IMR-90 (cell line): ENCODE data around the gene ADRB2. TPM values are rescaled to one million over a fixed set of nuclear protein-coding genes. Genes with fewer than 3 reads are reported as not detected.
A peak's percentile ranks its signal among the peaks of the same experiment; 100 is the strongest.

Source experiments
- ATAC-seq: fragments of 200-7000 bp; cut with Tn5 transposase; 2 replicates; pipeline ENCODE4 v1.9.1; 2020; ENCODE audit warnings: low read depth, mild to moderate bottlenecking, moderate library complexity
- BruUV-seq: library from RNA; stranded (reverse); fragments of 400-500 nt; replicated peaks from 2 replicates; lab custom pipeline; 2021; lab: Mats Ljungman, UMichigan
- CTCF ChIA-PET: fragments of 300-600 bp; formaldehyde crosslinking; extraction: SDS; loops from one replicate; lab custom pipeline; 2021; ENCODE audit warnings: antibody characterized with exemption; lab: Yijun Ruan, JAX
- POLR2A ChIA-PET: fragments of 300-600 bp; sonication (Branson Sonifier 250); formaldehyde crosslinking; loops from one replicate; lab custom pipeline; 2022; ENCODE audit warnings: antibody characterized with exemption; ENCODE audit not compliant: unreplicated experiment; lab: Charles Lee
- DNase-seq: peaks from one replicate; pipeline ENCODE4 v3.0.0; 2013
- H2AFZ ChIP-seq: replicated peaks from 2 replicates; pipeline ENCODE3; 2013; ENCODE audit warnings: low read length, mild to moderate bottlenecking; ENCODE audit not compliant: poor library complexity
- H2AK5ac ChIP-seq: 2 replicates; pipeline ENCODE4 v1.6.1; 2013; ENCODE audit warnings: low read depth, low read length, inconsistent platforms
- H2AK9ac ChIP-seq: replicated peaks from 2 replicates; pipeline ENCODE3; 2013; ENCODE audit warnings: mild to moderate bottlenecking, low read depth, low read length, moderate library complexity; ENCODE audit not compliant: poor library complexity
- H2BK120ac ChIP-seq: 2 replicates; pipeline ENCODE4 v1.6.1; 2013; ENCODE audit warnings: low read depth, low read length, inconsistent platforms
- H2BK15ac ChIP-seq: 3 replicates; pipeline ENCODE4 v1.6.1; 2013; ENCODE audit warnings: low read depth, low read length, inconsistent platforms
- H2BK20ac ChIP-seq: 2 replicates; pipeline ENCODE4 v1.6.1; 2013; ENCODE audit warnings: low read depth, mild to moderate bottlenecking, inconsistent platforms, low read length, moderate library complexity
- H2BK5ac ChIP-seq: 2 replicates; pipeline ENCODE4 v1.6.1; 2013; ENCODE audit warnings: mild to moderate bottlenecking, low read depth, low read length, inconsistent platforms; ENCODE audit not compliant: poor library complexity, severe bottlenecking
- H3K14ac ChIP-seq: replicated peaks from 2 replicates; pipeline ENCODE4 v1.6.1; 2013; ENCODE audit warnings: low read depth, low read length, inconsistent platforms
- H3K18ac ChIP-seq: 2 replicates; pipeline ENCODE4 v1.6.1; 2013; ENCODE audit warnings: low read depth, low read length, control low read depth
- H3K23ac ChIP-seq: 2 replicates; pipeline ENCODE4 v1.6.1; 2013; ENCODE audit warnings: low read depth, low read length, inconsistent platforms
- H3K27ac ChIP-seq: 2 replicates; pipeline ENCODE4 v1.5.1; 2013; ENCODE audit warnings: mild to moderate bottlenecking, control low read depth, low read length; ENCODE audit not compliant: insufficient read depth
- H3K27me3 ChIP-seq: 2 replicates; pipeline ENCODE4 v1.6.1; 2013; ENCODE audit warnings: low read length; ENCODE audit not compliant: control insufficient read depth, insufficient read depth
- H3K36me3 ChIP-seq: 2 replicates; pipeline ENCODE4 v1.6.1; 2013; ENCODE audit warnings: low read length, mixed read lengths; ENCODE audit not compliant: control insufficient read depth, insufficient read depth
- H3K4ac ChIP-seq: 2 replicates; pipeline ENCODE4 v1.6.1; 2013; ENCODE audit warnings: low read depth, low read length, inconsistent platforms
- H3K4me1 ChIP-seq: 2 replicates; pipeline ENCODE4 v1.6.1; 2013; ENCODE audit warnings: low read length, mixed read lengths; ENCODE audit not compliant: control insufficient read depth, insufficient read depth
- H3K4me2 ChIP-seq: 2 replicates; pipeline ENCODE4 v1.6.1; 2013; ENCODE audit warnings: low read depth, mild to moderate bottlenecking, control low read depth, low read length, moderate library complexity
- H3K4me3 ChIP-seq: 2 replicates; pipeline ENCODE4 v1.5.1; 2013; ENCODE audit warnings: low read depth, mild to moderate bottlenecking, control low read depth, low read length, moderate library complexity; ENCODE audit not compliant: insufficient read depth
- H3K56ac ChIP-seq: 2 replicates; pipeline ENCODE4 v1.6.1; 2013; ENCODE audit warnings: low read length, inconsistent platforms; ENCODE audit not compliant: insufficient read depth; ENCODE audit errors: extremely low read depth
- H3K79me1 ChIP-seq, 2 experiments: 2 replicates each; pipeline ENCODE4 v1.6.1; 2013; ENCODE audit warnings: low read length in 2 of 2, inconsistent platforms in 1 of 2, low read depth in 1 of 2
- H3K9ac ChIP-seq: 2 replicates; pipeline ENCODE4 v1.6.1; 2013; ENCODE audit warnings: low read depth, low read length, control low read depth
- H3K9me1 ChIP-seq: 2 replicates; pipeline ENCODE4 v1.6.1; 2013; ENCODE audit warnings: low read length, inconsistent platforms; ENCODE audit not compliant: insufficient read depth
- H3K9me3 ChIP-seq: 2 replicates; pipeline ENCODE4 v1.6.1; 2013; ENCODE audit warnings: low read length; ENCODE audit not compliant: control insufficient read depth, insufficient read depth
- H4K20me1 ChIP-seq: 2 replicates; pipeline ENCODE4 v1.6.1; 2013; ENCODE audit warnings: low read length, inconsistent platforms; ENCODE audit not compliant: insufficient read depth
- H4K5ac ChIP-seq: 2 replicates; pipeline ENCODE4 v1.6.1; 2013; ENCODE audit warnings: mild to moderate bottlenecking, low read depth, low read length, control low read depth
- H4K8ac ChIP-seq, 2 experiments: 2 replicates each; pipeline ENCODE4 v1.6.1; 2013; ENCODE audit warnings: low read depth in 2 of 2, low read length in 2 of 2, control low read depth in 1 of 2, inconsistent platforms in 1 of 2
- H4K91ac ChIP-seq: 2 replicates; pipeline ENCODE4 v1.6.1; 2013; ENCODE audit warnings: low read depth, low read length, inconsistent platforms; ENCODE audit not compliant: insufficient read depth
- BHLHE40 ChIP-seq: fragments of 150-350 bp; IDR thresholded peaks from 2 replicates; pipeline ENCODE4 v1.6.1; 2016; ENCODE audit warnings: mild to moderate bottlenecking, low read depth, low read length
- CEBPB ChIP-seq: IDR thresholded peaks from 2 replicates; pipeline ENCODE4 v1.6.1; 2012; ENCODE audit warnings: low read depth, low read length, improper control_type of control experiment
- CHD1 ChIP-seq: IDR thresholded peaks from 2 replicates; pipeline ENCODE4 v1.6.1; 2012; ENCODE audit warnings: low read depth, low read length, improper control_type of control experiment
- CTCF ChIP-seq: conservative IDR thresholded peaks from 2 replicates; pipeline ENCODE4 v1.5.1; 2012; ENCODE audit warnings: mild to moderate bottlenecking, low read depth, low read length, improper control_type of control experiment
- FOS ChIP-seq: fragments of 150-350 bp; IDR thresholded peaks from 2 replicates; pipeline ENCODE4 v1.6.1; 2016; ENCODE audit warnings: low read depth, low read length
- MAFK ChIP-seq: IDR thresholded peaks from 2 replicates; pipeline ENCODE4 v1.6.1; 2012; ENCODE audit warnings: low read depth, low read length, improper control_type of control experiment
- MAZ ChIP-seq: IDR thresholded peaks from 2 replicates; pipeline ENCODE4 v1.6.1; 2012; ENCODE audit warnings: low read depth, mild to moderate bottlenecking, low read length, improper control_type of control experiment, moderate library complexity, borderline replicate concordance
- NFE2L2 ChIP-seq: fragments of 150-350 bp; IDR thresholded peaks from 2 replicates; pipeline ENCODE4 v1.6.1; 2016; ENCODE audit warnings: low read depth, mild to moderate bottlenecking, low read length
- POLR2A ChIP-seq: IDR thresholded peaks from 2 replicates; pipeline ENCODE4 v1.6.1; 2012; ENCODE audit warnings: mild to moderate bottlenecking, low read depth, low read length
- RAD21 ChIP-seq: IDR thresholded peaks from 2 replicates; pipeline ENCODE4 v1.6.1; 2012; ENCODE audit warnings: low read length, improper control_type of control experiment
- RCOR1 ChIP-seq: IDR thresholded peaks from 2 replicates; pipeline ENCODE4 v1.6.1; 2012; ENCODE audit warnings: mild to moderate bottlenecking, low read length, improper control_type of control experiment; ENCODE audit not compliant: insufficient replicate concordance
- RFX5 ChIP-seq: IDR thresholded peaks from 2 replicates; pipeline ENCODE4 v1.8.0; 2012; ENCODE audit warnings: low read depth, mild to moderate bottlenecking, low read length, moderate library complexity
- SMC3 ChIP-seq: fragments of 150-350 bp; IDR thresholded peaks from 2 replicates; pipeline ENCODE4 v1.6.1; 2016; ENCODE audit warnings: low read depth, mild to moderate bottlenecking, antibody characterized with exemption, low read length, moderate library complexity
- WGBS, 2 experiments: methylation state at CpG; one replicate each; pipeline versions ENCODE4 v1.1.5 to v1.1.7; 2013; ENCODE audit warnings: missing lambda C conversion rate in 2 of 2; ENCODE audit not compliant: insufficient read length in 1 of 2; ENCODE audit errors: extremely low coverage in 2 of 2; 5-methylcytosine and 5-hydroxymethylcytosine counted together
- dilution Hi-C: fragments of 300-500 bp; cut with HindIII; formaldehyde crosslinking; loops from one replicate; pipeline ENCODE4 v1.14.3; 2018; ENCODE audit warnings: low sequenced_read_pairs; ENCODE audit not compliant: unreplicated experiment
- in situ Hi-C: fragments of 300-500 bp; cut with MboI; formaldehyde crosslinking; loops from 3 replicates; pipeline ENCODE4 v1.14.3; 2019; ENCODE audit warnings: low sequenced_read_pairs, inconsistent platforms, mixed read lengths
- intact Hi-C: fragments of 100-400 bp; cut with micrococcal nuclease; formaldehyde crosslinking; loops from 2 replicates; pipeline ENCODE4 v1.10.0; 2022
- polyA plus RNA-seq, 3 experiments: library from polyadenylated mRNA; depleted of rRNA; stranded (reverse); fragments of >200 nt; gene quantifications; 2 replicates each; pipeline ENCODE4 v1.2.3, GENCODE V29; 2012; ENCODE audit warnings: low replicate concordance in 1 of 3
- total RNA-seq: library from RNA; depleted of rRNA; stranded (reverse); fragments of >200 nt; gene quantifications from 2 replicates; pipeline ENCODE4 v1.2.3, GENCODE V29; 2012
- TF ChIP-seq, protein P1 (sequence below): fragments of 150-350 bp; IDR thresholded peaks from 2 replicates; pipeline ENCODE4 v1.6.1; 2017; ENCODE audit warnings: mild to moderate bottlenecking, antibody characterized with exemption, low read length, low read depth

The ADRB2 gene
- total and polyA plus RNA-seq, 2 of the 4 experiments (the other 2 are of a cell fraction): 1.6 to 3.4 TPM

- TF ChIP-seq NFE2L2: no peak
These were observed 17.4 kb upstream of the ADRB2 start (continued) for GRCh38 chr5:148808864-148809642.

DNA sequence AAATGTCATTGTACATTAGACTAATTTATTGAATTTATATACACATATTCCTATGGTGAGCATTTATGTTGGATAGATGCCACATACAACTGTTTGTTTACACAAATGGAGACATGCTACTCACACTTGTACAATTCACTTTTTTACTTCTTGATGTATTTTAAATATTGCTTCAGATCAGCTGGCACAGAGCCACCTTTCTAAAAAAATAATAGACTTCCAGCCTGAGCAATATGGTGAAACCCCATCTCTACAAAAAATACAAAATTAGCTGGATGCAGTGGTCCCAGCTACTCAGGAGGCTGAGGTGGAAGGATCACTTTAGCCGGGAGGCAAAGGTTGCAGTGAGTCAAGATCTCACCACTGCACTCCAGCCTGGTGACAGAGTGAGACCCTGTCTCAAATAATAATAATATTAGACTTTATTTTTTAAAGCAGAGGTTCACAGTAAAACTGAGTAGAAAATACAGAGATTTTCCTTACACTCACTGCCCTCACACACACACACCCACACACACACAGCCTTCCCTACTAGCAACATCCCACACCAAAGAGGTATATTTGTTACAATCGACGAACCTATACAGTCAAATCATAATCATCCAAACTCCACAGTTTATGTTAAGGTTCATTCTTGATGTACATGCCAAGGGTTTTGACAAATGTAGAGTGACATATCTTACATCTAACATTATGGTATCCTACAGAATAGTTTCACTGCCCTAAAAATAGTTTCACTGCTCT, 16.5 kb upstream of the ADRB2 start:
- Histone ChIP-seq H2BK120ac (no peak overlapping the region), H4K5ac (no peak overlapping the region), H3K4me1 (peaks cover 7% of the 10 kb centered on the region), H3K9me1 (peaks cover 7% of the 10 kb centered on the region; the same call in 1 of the 2 replicates), H2BK5ac (no peak overlapping the region), H2BK20ac (no peak overlapping the region), H3K79me1 (no peaks in the 10 kb centered on the region), H3K27me3 (no peaks in the 10 kb centered on the region), H3K4ac (no peak overlapping the region), H2AK5ac (0 out of 2 replicates have a peak overlapping the region, but pooled peaks have one; percentile 1), H4K20me1 (no peaks in the 10 kb centered on the region), H3K18ac (no peak overlapping the region), H3K56ac (no peak overlapping the region), H4K91ac (no peak overlapping the region), H3K9me3 (no peaks in the 10 kb centered on the region), H3K4me3 (no peak overlapping the region), H3K27ac (no peak overlapping the region), H2BK15ac (no peak overlapping the region), H3K9ac (no peak overlapping the region), H2AK9ac (no peak overlapping the region), H3K4me2 (no peak overlapping the region; the same call in 1 of the 2 replicates), H4K8ac (no peak overlapping the region), H3K14ac (no peak overlapping the region), H3K36me3 (no peaks in the 10 kb centered on the region), H3K23ac (no peak overlapping the region), H2AFZ (no peak overlapping the region)
- no peak for TF ChIP-seq FOS
- TF ChIP-seq MAFK: no peak
- TF ChIP-seq SMC3: no peak
- no peak for TF ChIP-seq RFX5
- TF ChIP-seq RCOR1: no peak
- no peak for TF ChIP-seq MAZ
- TF ChIP-seq CHD1: no peak
- TF ChIP-seq, protein P1, sequence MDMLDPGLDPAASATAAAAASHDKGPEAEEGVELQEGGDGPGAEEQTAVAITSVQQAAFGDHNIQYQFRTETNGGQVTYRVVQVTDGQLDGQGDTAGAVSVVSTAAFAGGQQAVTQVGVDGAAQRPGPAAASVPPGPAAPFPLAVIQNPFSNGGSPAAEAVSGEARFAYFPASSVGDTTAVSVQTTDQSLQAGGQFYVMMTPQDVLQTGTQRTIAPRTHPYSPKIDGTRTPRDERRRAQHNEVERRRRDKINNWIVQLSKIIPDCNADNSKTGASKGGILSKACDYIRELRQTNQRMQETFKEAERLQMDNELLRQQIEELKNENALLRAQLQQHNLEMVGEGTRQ: no peak
- no peak for TF ChIP-seq CTCF
- TF ChIP-seq CEBPB: no peak
- TF ChIP-seq RAD21: no peak
- no peak for TF ChIP-seq POLR2A
- TF ChIP-seq BHLHE40: no peak
- ChIA-PET CTCF (no interaction called here), POLR2A (no interaction called here)
- intact Hi-C loops (no loop called here), dilution Hi-C loops (no loop called here), in situ Hi-C loops (no loop called here)
- no TSS peak for BruUV-seq
- no CpG with 5 or more reads among the region's 3 CpGs for WGBS, 2 experiments
- DNase-seq (no peak), ATAC-seq (no peak)
